Stromal cell of bone marrow (primary cell): ENCODE measurements around the gene PARP2.

Experiments used
- DNase-seq: peaks from one replicate; pipeline ENCODE4 v3.0.0-alpha.2; 2012; ENCODE audit warnings: low read depth

PARP2 gene

GRCh38 chr14:20400965-20401593 is 57.6 kb downstream of the PARP2 start:
- no peak for DNase-seq

GRCh38 chr14:20403521-20403920 is 60.1 kb downstream of the PARP2 start:
- no peak for DNase-seq
